ELF-1 (cell line): ENCODE data around the gene TACSTD2.
"Not testable (repeated sequence)": the region's sequence is repeated elsewhere in the genome, so short reads cannot be mapped to it uniquely, and the experiment has no call there.

Experiments
- DNase-seq: peaks from one replicate; pipeline ENCODE4 v3.0.0-alpha.2; 2016; ENCODE audit warnings: low read depth, low spot score

The TACSTD2 gene

GRCh38 chr1:58568271-58568860 is 8.7 kb downstream of the TACSTD2 start:
- DNase-seq, result no peak

GRCh38 chr1:58566339-58566738 is 10.7 kb downstream of the TACSTD2 start:
- DNase-seq, result no peak

- DNase-seq, result not testable (repeated sequence)
Measured at GRCh38 chr1:58563715-58564114, 13.3 kb downstream of the TACSTD2 start.

- no peak for DNase-seq
Measured at GRCh38 chr1:58561633-58562032, 15.4 kb downstream of the TACSTD2 start.

- DNase-seq, result no peak
Measured at GRCh38 chr1:58555393-58555792, 21.7 kb downstream of the TACSTD2 start.

GRCh38 chr1:58551186-58552140 is 25.6 kb downstream of the TACSTD2 start:
- DNase-seq, result no peak

DNA sequence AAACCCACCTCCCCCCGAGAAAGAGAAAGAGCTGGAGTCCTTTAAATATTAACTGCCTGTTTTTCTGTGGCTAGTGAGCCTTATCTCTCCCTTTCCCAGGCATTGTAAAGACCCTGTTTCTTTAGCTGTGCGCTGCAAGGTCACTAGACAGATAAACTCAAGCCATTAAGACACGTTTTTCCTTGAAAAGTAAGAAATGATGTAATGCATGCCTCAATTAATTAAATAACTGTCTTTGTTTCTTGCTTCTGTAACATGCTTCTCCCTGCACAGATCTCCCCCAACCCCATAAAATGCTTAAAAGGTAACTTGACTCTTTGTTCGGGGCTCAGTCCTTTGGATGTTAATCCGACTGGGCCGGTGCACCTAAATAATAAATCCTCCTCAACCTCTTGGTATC is 27.8 kb downstream of the TACSTD2 start:
- DNase-seq, result not testable (repeated sequence)

- DNase-seq, result no peak
Measured at GRCh38 chr1:58548371-58548770, 28.7 kb downstream of the TACSTD2 start.

DNA sequence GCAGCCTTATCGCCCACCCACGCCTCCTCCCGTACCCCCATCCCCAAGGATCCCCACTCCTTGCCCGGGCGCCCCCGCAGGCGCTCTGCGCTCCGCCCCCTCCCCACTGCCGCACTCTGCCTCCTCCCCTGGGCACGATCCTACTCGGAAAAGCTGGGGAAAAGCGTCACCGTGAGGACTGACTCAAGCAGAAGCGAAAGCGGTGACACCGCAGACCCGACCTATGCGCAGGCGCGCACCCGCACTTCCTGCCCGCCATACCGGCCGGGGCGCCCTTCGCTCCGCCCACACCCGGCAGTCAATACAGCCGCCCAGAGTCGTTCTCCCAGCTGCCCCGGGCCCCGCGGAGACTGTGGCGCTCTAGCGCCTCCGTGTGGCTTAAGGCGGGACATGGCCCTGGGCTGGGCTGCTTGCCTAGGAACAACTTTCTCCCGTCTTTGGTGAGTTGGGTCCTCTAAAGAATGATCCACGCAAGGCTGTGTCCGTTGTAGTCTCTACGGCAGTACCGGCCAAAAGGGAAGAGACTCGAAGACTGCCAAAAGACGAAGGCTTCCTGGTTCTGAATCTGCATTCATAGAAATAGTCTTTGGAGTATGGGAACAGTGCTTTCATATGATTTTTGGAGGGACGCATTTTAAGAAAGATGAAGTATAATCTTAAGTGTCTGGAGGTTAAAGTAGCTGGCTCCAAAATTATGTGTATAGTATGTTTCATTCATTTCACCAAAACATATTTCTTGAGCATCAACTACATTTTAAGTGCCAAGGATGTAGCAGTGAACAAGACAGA is 30.3 kb downstream of the TACSTD2 start, which contains the start of gene OMA1:
OMA1 (minus strand) TSS at position 207 of the 789 bp plus-strand sequence. CDS start 7,432 bp downstream, outside the sequence.
- DNase-seq, result peak; percentile 99

DNA sequence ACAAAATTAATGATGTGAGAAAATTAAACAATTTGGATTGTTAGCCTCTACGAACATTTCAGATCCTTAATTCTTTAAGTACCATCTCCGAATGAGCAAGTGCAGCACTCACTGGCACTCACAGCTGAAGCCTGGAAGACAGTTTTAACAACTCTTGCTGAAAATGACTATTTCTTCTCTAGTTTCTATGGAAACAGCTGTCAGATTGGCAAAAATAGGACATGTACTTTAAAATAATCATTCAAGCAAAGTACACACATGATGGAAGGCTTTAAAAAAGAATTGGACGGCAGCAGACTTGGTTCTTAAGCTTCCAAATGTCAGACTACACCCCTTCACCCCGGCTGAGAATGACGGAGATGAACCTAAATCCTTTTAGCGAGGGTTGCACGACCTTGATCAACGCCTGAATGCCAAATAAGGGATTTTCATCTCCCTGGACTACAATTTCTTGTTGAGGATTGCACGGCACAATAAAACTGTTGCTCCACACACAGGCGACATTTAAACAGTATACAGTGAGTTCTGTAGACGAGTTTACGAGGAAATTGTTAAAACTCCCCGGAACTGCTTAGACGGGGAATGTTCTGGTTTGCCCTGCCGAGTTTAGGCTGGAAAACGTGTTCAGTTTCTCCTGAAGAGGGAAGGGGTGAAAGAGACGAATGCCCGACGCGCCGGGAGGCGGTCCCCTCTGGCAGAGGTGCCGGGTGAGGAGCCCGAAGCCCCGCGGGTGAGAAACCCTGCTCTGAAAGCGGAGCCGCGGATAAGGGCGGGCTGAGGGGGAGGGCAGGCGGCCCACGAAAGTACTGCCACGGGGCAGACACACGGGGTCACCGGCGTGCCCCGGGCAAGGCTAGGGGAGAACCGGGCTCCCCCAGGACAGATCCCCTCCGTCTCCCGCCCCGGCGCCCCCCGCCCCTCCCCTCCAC is 31.2 kb downstream of the TACSTD2 start:
- peak; percentile 64 for DNase-seq

GRCh38 chr1:58543260-58543659 is 33.8 kb downstream of the TACSTD2 start:
- no peak for DNase-seq

- no peak for DNase-seq
Measured at GRCh38 chr1:58539553-58539952, 37.5 kb downstream of the TACSTD2 start.

DNA sequence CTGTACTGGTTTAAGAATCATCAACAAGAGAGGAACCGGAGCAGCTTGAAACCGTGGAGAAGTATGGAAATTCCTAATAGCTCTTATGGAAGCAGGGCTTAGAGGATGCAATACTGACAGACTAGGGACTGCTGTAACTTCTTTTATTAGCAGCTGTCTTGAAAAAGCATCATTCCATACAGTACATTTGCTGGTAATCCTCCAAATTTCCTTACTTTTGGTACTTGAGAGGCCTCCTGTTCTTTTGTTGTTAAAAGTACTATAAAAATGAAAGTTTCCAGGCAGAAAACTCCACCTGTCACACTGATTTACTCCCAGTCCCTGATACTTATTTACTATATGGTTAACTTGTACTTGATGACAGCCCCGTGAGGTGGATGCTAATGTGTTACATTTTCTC is 38.2 kb downstream of the TACSTD2 start:
- DNase-seq, result no peak

DNA sequence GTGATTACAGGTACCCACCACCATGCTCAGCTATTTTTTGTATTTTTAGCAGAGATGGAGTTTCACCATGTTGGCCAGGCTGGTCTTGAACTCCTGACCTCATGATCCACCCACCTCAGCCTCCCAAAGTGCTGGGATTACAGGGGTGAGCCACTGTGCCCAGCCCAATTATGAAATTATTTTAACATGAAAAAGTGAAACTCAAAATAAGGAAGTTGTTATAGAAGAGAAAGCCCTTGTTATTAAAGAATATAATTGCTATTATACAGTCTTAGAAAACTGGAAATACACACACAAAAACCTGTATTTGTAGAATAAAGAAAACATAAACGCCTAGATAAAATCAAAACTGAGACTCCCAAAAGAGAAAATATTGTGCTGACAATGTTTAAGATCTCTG is 45.2 kb downstream of the TACSTD2 start:
- not testable (repeated sequence) for DNase-seq

DNA sequence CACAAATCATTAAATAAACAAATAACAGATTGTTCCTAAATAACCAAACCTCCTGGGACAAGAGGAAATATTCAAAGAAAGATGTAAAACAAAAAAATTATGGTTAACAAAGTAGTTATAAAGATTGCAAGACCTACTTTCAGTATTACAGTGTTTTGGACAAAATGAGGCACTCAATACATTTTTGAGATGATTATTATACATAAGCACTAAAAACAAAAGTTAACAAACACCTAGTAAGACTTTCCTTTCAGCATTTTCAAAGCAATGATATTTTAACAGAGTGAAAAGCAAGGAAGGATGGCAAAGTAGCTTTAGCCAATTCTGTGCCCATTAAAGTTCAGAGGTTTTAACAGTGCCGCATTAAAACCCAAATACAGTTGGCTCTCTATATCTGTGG is 47.8 kb downstream of the TACSTD2 start:
- DNase-seq, result no peak

- DNase-seq, result no peak
Measured at GRCh38 chr1:58528518-58528917, 48.5 kb downstream of the TACSTD2 start.
